Stimulated activated naive CD8-positive, alpha-beta T cell treated with anti-CD3 and anti-CD28 coated beads, Interleukin-15, amount 100 ng/mL, for 72 hours (primary cell): Measurements from ENCODE around the gene DCLK1.
"Not testable (repeated sequence)": the region's sequence is repeated elsewhere in the genome, so short reads cannot be mapped to it uniquely, and the experiment has no call there.

ENCODE experiments used
- ATAC-seq: fragments of 150-1000 bp; cut with Tn5 transposase; 2 replicates; pipeline ENCODE4 v1.10.0; 2021; ENCODE audit warnings: mild to moderate bottlenecking, moderate library complexity
- DNase-seq, 2 donors: peaks; one replicate each; pipeline ENCODE4 v3.0.0; 2021 to 2022
- H3K27ac Mint-ChIP-seq, 2 donors: one replicate each; pipeline ENCODE4 v1.8.0; 2022; ENCODE audit warnings: mild to moderate bottlenecking in 2 of 2, mixed read lengths in 2 of 2, moderate library complexity in 2 of 2
- H3K27me3 Mint-ChIP-seq: one replicate; pipeline ENCODE4 v1.8.0; 2022; ENCODE audit warnings: mixed read lengths
- H3K4me1 Mint-ChIP-seq: one replicate; pipeline ENCODE4 v1.8.0; 2022; ENCODE audit warnings: mild to moderate bottlenecking, mixed read lengths
- H3K4me3 Mint-ChIP-seq, 2 donors: one replicate each; pipeline ENCODE4 v1.8.0; 2022; ENCODE audit warnings: mild to moderate bottlenecking in 2 of 2, mixed read lengths in 2 of 2, moderate library complexity in 1 of 2
- H3K9me3 Mint-ChIP-seq, 2 donors: one replicate each; pipeline ENCODE4 v1.8.0; 2022; ENCODE audit warnings: mixed read lengths in 2 of 2

DCLK1 gene

GRCh38 chr13:35978607-35979316 lies 152.4 kb downstream of the DCLK1 start:
- Mint-ChIP-seq H3K27me3 (no peaks in the 10 kb centered on the region), H3K4me1 (no peaks in the 10 kb centered on the region), H3K27ac (no peak overlapping the region), H3K4me3 (no peak overlapping the region), H3K9me3 (peaks cover 5 to 12% of the 10 kb centered on the region in 2 donors)
- ATAC-seq (no peak), DNase-seq (peak in 1 of 2 donors; percentile 29)

- ATAC-seq (no peak), DNase-seq (no peak)
- peaks cover 5 to 18% of the 10 kb centered on the region in 2 donors for H3K9me3 Mint-ChIP-seq
- H3K27me3 Mint-ChIP-seq, result no peaks in the 10 kb centered on the region
- no peaks in the 10 kb centered on the region for H3K4me1 Mint-ChIP-seq
- H3K27ac Mint-ChIP-seq, result no peak overlapping the region
- no peak overlapping the region for H3K4me3 Mint-ChIP-seq
Observed at GRCh38 chr13:35977060-35977459, 154.1 kb downstream of the DCLK1 start.

DNA sequence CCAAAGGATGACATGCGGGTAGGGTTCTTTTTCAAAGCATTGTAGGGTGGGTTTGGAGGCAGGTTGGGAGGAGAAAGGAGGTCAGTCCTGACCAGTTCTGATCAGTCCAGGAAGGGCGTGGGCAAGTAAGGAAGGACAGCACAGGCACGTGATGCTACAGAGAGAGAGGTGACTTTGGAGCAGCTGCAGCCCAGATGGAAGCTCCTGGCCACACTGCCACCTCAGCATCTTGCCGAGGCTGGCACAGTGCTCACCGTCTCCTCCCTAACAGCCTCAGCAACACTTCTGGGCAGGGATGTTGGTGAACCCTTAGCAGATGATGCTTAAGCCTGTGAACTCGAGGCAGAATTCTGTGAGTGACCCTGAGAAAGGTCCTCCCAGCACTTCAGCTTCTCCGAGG lies 155.1 kb downstream of the DCLK1 start:
- H3K27ac Mint-ChIP-seq, result no peak overlapping the region
- H3K27me3 Mint-ChIP-seq, result no peaks in the 10 kb centered on the region
- DNase-seq (no peak), ATAC-seq (peak; percentile 12)
- H3K9me3 Mint-ChIP-seq, result peaks cover 9 to 18% of the 10 kb centered on the region in 2 donors
- H3K4me3 Mint-ChIP-seq, result no peak overlapping the region
- no peaks in the 10 kb centered on the region for H3K4me1 Mint-ChIP-seq

DNA sequence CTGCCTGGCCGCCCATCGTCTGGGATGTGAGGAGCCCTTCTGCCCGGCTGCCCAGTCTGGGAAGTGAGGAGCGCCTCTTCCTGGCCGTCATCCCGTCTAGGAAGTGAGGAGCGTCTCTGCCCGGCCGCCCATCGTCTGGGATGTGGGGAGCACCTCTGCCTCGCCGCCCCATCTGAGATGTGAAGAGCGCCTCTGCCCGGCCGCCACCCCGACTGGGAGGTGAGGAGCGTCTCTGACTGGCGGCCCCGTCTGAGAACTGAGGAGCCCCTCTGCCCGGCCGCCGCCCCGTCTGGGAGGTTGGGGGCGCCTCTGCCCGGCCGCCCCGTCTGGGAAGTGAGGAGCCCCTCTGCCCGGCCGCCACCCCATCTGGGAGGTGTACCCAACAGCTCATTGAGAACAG lies 164.2 kb downstream of the DCLK1 start:
- not testable (repeated sequence) for H3K27me3 Mint-ChIP-seq, H3K4me1 Mint-ChIP-seq, H3K4me3 Mint-ChIP-seq, DNase-seq, H3K27ac Mint-ChIP-seq, ATAC-seq
- H3K9me3 Mint-ChIP-seq, result peaks cover 8 to 15% of the 10 kb centered on the region in 2 donors

DNA sequence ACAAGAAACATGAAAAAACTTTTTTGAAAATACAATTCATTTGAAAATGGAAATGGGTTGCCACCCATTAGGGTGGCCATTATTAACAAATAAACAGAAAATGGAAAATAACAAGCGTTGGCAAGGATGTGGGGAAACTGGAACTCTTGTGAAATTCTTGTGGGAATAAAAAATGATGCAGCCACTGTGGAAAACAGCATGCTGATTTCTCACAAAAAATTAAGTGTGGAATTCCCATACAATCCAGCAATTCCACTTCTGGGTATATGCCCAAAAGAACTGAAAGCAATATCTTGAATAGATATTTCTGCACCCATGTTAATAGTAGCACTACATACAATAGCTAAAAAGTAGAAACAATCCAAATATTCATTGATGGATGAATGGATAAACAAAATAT lies 165.2 kb downstream of the DCLK1 start:
- Mint-ChIP-seq H3K27ac (no peak overlapping the region), H3K4me3 (no peak overlapping the region), H3K4me1 (no peaks in the 10 kb centered on the region), H3K27me3 (no peaks in the 10 kb centered on the region), H3K9me3 (peaks cover 8 to 12% of the 10 kb centered on the region in 2 donors)
- DNase-seq, result no peak
- no peak for ATAC-seq

DNA sequence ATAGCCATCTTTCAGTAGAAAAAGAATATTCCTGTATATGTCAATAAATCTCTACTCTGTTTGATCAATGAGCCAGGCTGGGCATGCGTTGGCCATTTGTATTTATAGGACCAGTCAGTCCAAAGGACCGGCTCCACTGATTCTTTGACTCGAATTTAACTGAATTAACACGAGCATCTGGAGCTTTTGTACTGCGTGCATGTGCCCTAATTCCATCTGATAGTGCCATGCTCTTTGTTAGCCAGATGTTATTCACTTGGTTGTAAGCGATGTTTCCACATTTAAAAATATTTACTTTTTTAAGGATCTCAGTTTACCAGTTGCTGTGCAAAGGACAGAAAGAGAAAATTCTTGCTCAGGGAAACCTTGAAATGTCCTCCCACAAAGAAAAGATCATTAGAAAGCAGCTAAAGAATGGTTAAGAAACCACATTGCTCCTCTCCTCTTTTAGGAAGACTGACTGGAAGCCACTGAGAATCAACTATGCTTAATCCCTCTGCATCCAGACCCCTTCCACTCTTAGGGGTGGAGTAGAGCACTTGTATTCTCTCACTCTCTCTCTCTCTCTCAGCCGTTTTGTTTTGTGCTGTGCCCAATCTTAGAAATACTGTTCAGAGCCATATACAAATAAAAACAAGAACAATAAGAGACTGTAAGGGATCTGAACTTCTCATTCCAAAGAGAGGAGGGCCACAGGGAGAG lies 165.8 kb downstream of the DCLK1 start:
- ATAC-seq (no peak), DNase-seq (no peak)
- no peaks in the 10 kb centered on the region for H3K4me1 Mint-ChIP-seq
- H3K9me3 Mint-ChIP-seq, result peaks cover 8 to 12% of the 10 kb centered on the region in 2 donors
- no peak overlapping the region for H3K4me3 Mint-ChIP-seq
- H3K27me3 Mint-ChIP-seq, result no peaks in the 10 kb centered on the region
- no peak overlapping the region for H3K27ac Mint-ChIP-seq

DNA sequence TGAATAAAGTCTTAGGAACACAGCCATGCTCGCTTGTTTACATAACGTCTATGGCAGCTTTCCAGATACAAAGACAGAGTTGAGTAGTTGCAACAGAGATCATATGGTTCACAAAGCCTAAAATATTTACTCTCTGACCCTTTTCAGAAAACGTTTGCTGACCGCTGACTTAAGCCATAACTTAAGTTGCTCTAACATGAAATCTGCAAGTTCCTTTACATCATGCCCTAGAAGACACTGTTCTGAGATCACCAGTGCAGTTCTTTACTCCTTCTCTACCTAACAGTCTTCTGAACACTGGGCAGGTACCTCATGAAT lies 166.4 kb downstream of the DCLK1 start:
- H3K9me3 Mint-ChIP-seq, result peaks cover 8 to 12% of the 10 kb centered on the region in 2 donors
- no peak overlapping the region for H3K4me3 Mint-ChIP-seq
- peaks cover 4% of the 10 kb centered on the region for H3K27me3 Mint-ChIP-seq
- DNase-seq (no peak), ATAC-seq (no peak)
- no peak overlapping the region for H3K27ac Mint-ChIP-seq
- H3K4me1 Mint-ChIP-seq, result no peaks in the 10 kb centered on the region

- Mint-ChIP-seq H3K4me1 (no peaks in the 10 kb centered on the region), H3K27me3 (peaks cover 5% of the 10 kb centered on the region), H3K9me3 (peaks cover 7 to 12% of the 10 kb centered on the region in 2 donors), H3K27ac (no peak overlapping the region), H3K4me3 (no peak overlapping the region)
- ATAC-seq (no peak), DNase-seq (no peak)
Observed at GRCh38 chr13:35964011-35964862, 166.9 kb downstream of the DCLK1 start.

- H3K4me3 Mint-ChIP-seq, result no peak overlapping the region
- peaks cover 5% of the 10 kb centered on the region for H3K27me3 Mint-ChIP-seq
- no peak overlapping the region for H3K27ac Mint-ChIP-seq
- DNase-seq (no peak), ATAC-seq (no peak)
- no peaks in the 10 kb centered on the region for H3K4me1 Mint-ChIP-seq
- H3K9me3 Mint-ChIP-seq, result peaks cover 0 to 6% of the 10 kb centered on the region in 2 donors
Observed at GRCh38 chr13:35961461-35962220, 169.5 kb downstream of the DCLK1 start.

GRCh38 chr13:35961002-35961401 lies 170.2 kb downstream of the DCLK1 start:
- no peak overlapping the region for H3K27ac Mint-ChIP-seq
- ATAC-seq (no peak), DNase-seq (no peak)
- H3K4me3 Mint-ChIP-seq, result no peak overlapping the region
- H3K4me1 Mint-ChIP-seq, result no peaks in the 10 kb centered on the region
- peaks cover 5% of the 10 kb centered on the region for H3K27me3 Mint-ChIP-seq
- peaks cover 0 to 5% of the 10 kb centered on the region in 2 donors for H3K9me3 Mint-ChIP-seq

DNA sequence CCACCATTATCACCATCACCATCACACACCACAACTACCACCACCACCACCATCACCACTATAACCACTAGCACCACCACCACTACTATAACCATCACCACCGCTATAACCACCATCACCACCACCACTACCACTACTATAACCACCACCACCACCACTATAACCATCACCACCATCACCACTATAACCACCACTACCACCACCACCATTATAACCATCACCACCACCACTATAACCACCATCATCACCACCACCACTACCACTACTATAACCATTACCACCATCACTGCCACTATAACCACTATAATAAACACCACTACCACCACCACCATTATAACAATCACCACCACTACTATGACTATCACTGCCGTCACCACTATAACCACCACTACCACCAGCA lies 173.2 kb downstream of the DCLK1 start:
- Mint-ChIP-seq H3K4me3 (no peak overlapping the region), H3K27ac (no peak overlapping the region), H3K9me3 (no peaks in the 10 kb centered on the region), H3K4me1 (no peaks in the 10 kb centered on the region), H3K27me3 (peaks cover 5% of the 10 kb centered on the region)
- ATAC-seq, result peak; percentile 70
- DNase-seq, result no peak

- Mint-ChIP-seq H3K9me3 (no peaks in the 10 kb centered on the region), H3K4me1 (no peaks in the 10 kb centered on the region), H3K27ac (no peak overlapping the region), H3K4me3 (no peak overlapping the region), H3K27me3 (peaks cover 5% of the 10 kb centered on the region)
- ATAC-seq, result no peak
- DNase-seq, result no peak
Observed at GRCh38 chr13:35957241-35957731, 173.9 kb downstream of the DCLK1 start.

- Mint-ChIP-seq H3K4me3 (no peak overlapping the region), H3K4me1 (no peaks in the 10 kb centered on the region), H3K27ac (no peak overlapping the region), H3K27me3 (peaks cover 5% of the 10 kb centered on the region), H3K9me3 (peaks cover 0 to 7% of the 10 kb centered on the region in 2 donors)
- ATAC-seq, result no peak
- no peak for DNase-seq
Observed at GRCh38 chr13:35956074-35956473, 175.1 kb downstream of the DCLK1 start.

DNA sequence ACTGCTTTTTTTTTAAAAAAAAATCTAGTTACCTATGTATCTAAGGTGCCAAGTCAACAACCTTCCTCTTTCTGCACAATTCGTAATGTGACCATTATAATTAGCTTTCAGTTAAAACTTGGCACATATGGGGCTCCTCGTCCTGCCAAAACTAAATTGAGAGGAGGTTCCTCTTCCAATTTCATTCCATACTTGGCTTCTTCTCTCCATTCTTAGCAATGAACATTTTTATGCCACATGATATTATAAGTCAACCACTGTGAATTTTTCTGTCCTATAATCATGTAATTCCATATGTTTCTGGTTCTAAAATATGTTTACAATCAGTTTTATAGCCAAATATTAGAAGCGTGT lies 177.0 kb downstream of the DCLK1 start:
- ATAC-seq (no peak), DNase-seq (no peak)
- Mint-ChIP-seq H3K27me3 (no peaks in the 10 kb centered on the region), H3K9me3 (peaks cover 5 to 7% of the 10 kb centered on the region in 2 donors), H3K4me3 (no peak overlapping the region), H3K27ac (no peak overlapping the region), H3K4me1 (no peaks in the 10 kb centered on the region)

- no peak for ATAC-seq
- Mint-ChIP-seq H3K27ac (no peak overlapping the region), H3K4me1 (no peaks in the 10 kb centered on the region), H3K27me3 (no peaks in the 10 kb centered on the region), H3K4me3 (no peak overlapping the region), H3K9me3 (peaks cover 5 to 7% of the 10 kb centered on the region in 2 donors)
- no peak for DNase-seq
Observed at GRCh38 chr13:35953537-35954206, 177.5 kb downstream of the DCLK1 start.
